Measurements from ENCODE around the gene SUN5.

SUN5 gene

GRCh38 chr20:32988008-32988407 lies 16.2 kb downstream of the SUN5 start:
- H3K27ac ChIP-seq (ENCODE audit: low read depth, low read length): no peak overlapping the region

GRCh38 chr20:32987044-32987825 lies 17.0 kb downstream of the SUN5 start:
- no peaks in the 10 kb centered on the region for H3K36me3 ChIP-seq (ENCODE audit: control insufficient read depth, low read length)
- H3K27ac ChIP-seq (ENCODE audit: low read depth, low read length): no peak overlapping the region
- H3K4me1 ChIP-seq (ENCODE audit: control insufficient read depth, low read length): no peaks in the 10 kb centered on the region

More at GRCh38 chr20:32988008-32988407, 16.2 kb downstream of the SUN5 start:
- Histone ChIP-seq H3K36me3 (ENCODE audit: control insufficient read depth, low read length) (no peaks in the 10 kb centered on the region), H3F3A (ENCODE audit: control insufficient read depth, insufficient read depth) (no peaks in the 10 kb centered on the region), H3K4me2 (ENCODE audit: low read length) (no peak overlapping the region), H3K27me3 (ENCODE audit: control insufficient read depth, low read length) (peaks cover 5% of the 10 kb centered on the region; the same call in 1 of the 2 replicates), H4K20me1 (ENCODE audit: control insufficient read depth, insufficient read depth, low read depth, low read length) (no peaks in the 10 kb centered on the region), H3K79me2 (ENCODE audit: control insufficient read depth, low read length) (no peaks in the 10 kb centered on the region), H3K4me1 (ENCODE audit: control insufficient read depth, low read length) (no peaks in the 10 kb centered on the region), H3K4me3 (ENCODE audit: low read length) (no peak overlapping the region), H3K9me3 (ENCODE audit: control insufficient read depth, insufficient read depth, low read length) (no peaks in the 10 kb centered on the region), H3K9me2 (replicated peaks; ENCODE audit: control insufficient read depth, low read length) (no peaks in the 10 kb centered on the region)
- TF ChIP-seq EZH2phosphoT487 (IDR thresholded peaks at IDR 0.05; ENCODE audit: borderline replicate concordance, low read length): no peak
- TF ChIP-seq CTCF (IDR thresholded peaks at IDR 0.05; ENCODE audit: low read depth, low read length, poor library complexity, severe bottlenecking): no peak

GRCh38 chr20:32986331-32986966 lies 17.8 kb downstream of the SUN5 start:
- TF ChIP-seq EZH2phosphoT487 (IDR thresholded peaks at IDR 0.05; ENCODE audit: borderline replicate concordance, low read length): no peak
- no peak for TF ChIP-seq CTCF (IDR thresholded peaks at IDR 0.05; ENCODE audit: low read depth, low read length, poor library complexity, severe bottlenecking)
- no peak overlapping the region for H3K27ac ChIP-seq (ENCODE audit: low read depth, low read length)
- no peak overlapping the region for H3K4me3 ChIP-seq (ENCODE audit: low read length)
- no peaks in the 10 kb centered on the region for H4K20me1 ChIP-seq (ENCODE audit: control insufficient read depth, insufficient read depth, low read depth, low read length)
- H3K27me3 ChIP-seq (ENCODE audit: control insufficient read depth, low read length): peaks cover 3% of the 10 kb centered on the region; the same call in 1 of the 2 replicates
- H3F3A ChIP-seq (ENCODE audit: control insufficient read depth, insufficient read depth): no peaks in the 10 kb centered on the region
- no peaks in the 10 kb centered on the region for H3K4me1 ChIP-seq (ENCODE audit: control insufficient read depth, low read length)
- no peaks in the 10 kb centered on the region for H3K79me2 ChIP-seq (ENCODE audit: control insufficient read depth, low read length)
- no peaks in the 10 kb centered on the region for H3K36me3 ChIP-seq (ENCODE audit: control insufficient read depth, low read length)
- no peaks in the 10 kb centered on the region for H3K9me3 ChIP-seq (ENCODE audit: control insufficient read depth, insufficient read depth, low read length)
- H3K9me2 ChIP-seq (replicated peaks; ENCODE audit: control insufficient read depth, low read length): no peaks in the 10 kb centered on the region
- no peak overlapping the region for H3K4me2 ChIP-seq (ENCODE audit: low read length)

More at GRCh38 chr20:32987044-32987825, 17.0 kb downstream of the SUN5 start:
- no peaks in the 10 kb centered on the region for H3F3A ChIP-seq (ENCODE audit: control insufficient read depth, insufficient read depth)
- H3K4me3 ChIP-seq (ENCODE audit: low read length): no peak overlapping the region
- H3K9me2 ChIP-seq (replicated peaks; ENCODE audit: control insufficient read depth, low read length): no peaks in the 10 kb centered on the region
- H4K20me1 ChIP-seq (ENCODE audit: control insufficient read depth, insufficient read depth, low read depth, low read length): no peaks in the 10 kb centered on the region
- no peaks in the 10 kb centered on the region for H3K9me3 ChIP-seq (ENCODE audit: control insufficient read depth, insufficient read depth, low read length)
- no peak for TF ChIP-seq CTCF (IDR thresholded peaks at IDR 0.05; ENCODE audit: low read depth, low read length, poor library complexity, severe bottlenecking)
- no peak for TF ChIP-seq EZH2phosphoT487 (IDR thresholded peaks at IDR 0.05; ENCODE audit: borderline replicate concordance, low read length)
- no peaks in the 10 kb centered on the region for H3K79me2 ChIP-seq (ENCODE audit: control insufficient read depth, low read length)
- peaks cover 5% of the 10 kb centered on the region; the same call in 1 of the 2 replicates for H3K27me3 ChIP-seq (ENCODE audit: control insufficient read depth, low read length)
- no peak overlapping the region for H3K4me2 ChIP-seq (ENCODE audit: low read length)

All from DOHH2 (cell line).